ENCODE data around the gene CDC14C.

The CDC14C gene

DNA sequence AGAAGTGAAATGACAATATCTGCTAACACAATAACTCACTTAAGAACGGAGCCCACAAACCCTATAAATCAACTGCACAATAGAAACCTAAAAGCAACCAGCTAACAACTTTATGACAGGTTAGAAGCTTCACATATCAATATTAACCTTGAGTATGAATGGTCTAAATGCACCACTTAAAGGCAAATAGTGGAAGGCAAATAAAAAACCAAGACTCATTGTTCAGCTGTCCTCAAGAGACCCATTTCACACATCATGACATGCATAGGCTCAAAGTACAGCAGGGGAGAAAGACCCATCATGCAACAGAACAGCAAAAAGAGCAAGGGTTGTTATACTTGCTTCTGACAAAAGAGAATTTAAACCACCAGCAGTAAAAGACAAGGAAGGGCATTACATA lies 46.8 kb downstream of the CDC14C start:
- POLR2A ChIA-PET: no interaction called here
- no peak for DNase-seq (ENCODE audit: extremely low spot score)
- TF ChIP-seq, protein P1, sequence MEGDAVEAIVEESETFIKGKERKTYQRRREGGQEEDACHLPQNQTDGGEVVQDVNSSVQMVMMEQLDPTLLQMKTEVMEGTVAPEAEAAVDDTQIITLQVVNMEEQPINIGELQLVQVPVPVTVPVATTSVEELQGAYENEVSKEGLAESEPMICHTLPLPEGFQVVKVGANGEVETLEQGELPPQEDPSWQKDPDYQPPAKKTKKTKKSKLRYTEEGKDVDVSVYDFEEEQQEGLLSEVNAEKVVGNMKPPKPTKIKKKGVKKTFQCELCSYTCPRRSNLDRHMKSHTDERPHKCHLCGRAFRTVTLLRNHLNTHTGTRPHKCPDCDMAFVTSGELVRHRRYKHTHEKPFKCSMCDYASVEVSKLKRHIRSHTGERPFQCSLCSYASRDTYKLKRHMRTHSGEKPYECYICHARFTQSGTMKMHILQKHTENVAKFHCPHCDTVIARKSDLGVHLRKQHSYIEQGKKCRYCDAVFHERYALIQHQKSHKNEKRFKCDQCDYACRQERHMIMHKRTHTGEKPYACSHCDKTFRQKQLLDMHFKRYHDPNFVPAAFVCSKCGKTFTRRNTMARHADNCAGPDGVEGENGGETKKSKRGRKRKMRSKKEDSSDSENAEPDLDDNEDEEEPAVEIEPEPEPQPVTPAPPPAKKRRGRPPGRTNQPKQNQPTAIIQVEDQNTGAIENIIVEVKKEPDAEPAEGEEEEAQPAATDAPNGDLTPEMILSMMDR (IDR thresholded peaks at IDR 0.05; ENCODE audit: control extremely low read depth, extremely low read depth, low read depth, missing control alignments): no peak
- CTCF ChIA-PET: interaction anchor here (2.5 kb wide), 1 partner anchor 30 kb away, joined by 10 read pairs; no protein-coding TSS in a partner anchor

DNA sequence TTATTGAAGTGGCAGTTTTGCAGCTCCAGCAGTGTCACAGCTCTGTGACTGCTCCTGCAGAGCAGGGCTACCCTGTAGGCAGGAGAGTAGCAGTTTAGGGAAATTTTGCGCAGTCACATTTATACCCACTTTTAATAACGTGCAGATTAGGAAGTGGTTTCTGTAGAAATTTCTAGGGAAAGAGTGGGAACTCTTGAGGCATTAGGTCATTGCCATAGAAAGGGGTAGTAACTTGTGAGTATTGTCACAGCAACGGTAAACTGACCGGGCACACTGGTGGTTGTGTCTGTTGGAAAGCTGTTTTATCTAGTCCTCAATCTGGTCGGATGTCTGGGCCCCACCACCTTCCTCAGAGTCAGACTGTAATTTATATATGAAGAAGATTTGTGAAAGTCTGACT lies 51.9 kb downstream of the CDC14C start:
- no peak for DNase-seq (ENCODE audit: extremely low spot score)
- TF ChIP-seq, protein P1 (IDR thresholded peaks at IDR 0.05; ENCODE audit: control extremely low read depth, extremely low read depth, low read depth, missing control alignments): no peak
- ChIA-PET CTCF (no interaction called here), POLR2A (no interaction called here)

GRCh38 chr7:48976850-48977249 lies 52.5 kb downstream of the CDC14C start:
- ChIA-PET POLR2A (no interaction called here), CTCF (no interaction called here)
- TF ChIP-seq, protein P1 (IDR thresholded peaks at IDR 0.05; ENCODE audit: control extremely low read depth, extremely low read depth, low read depth, missing control alignments): no peak
- DNase-seq (ENCODE audit: extremely low spot score): no peak

Data from GM10248 (cell line).